Measurements from ENCODE around the gene DPYD.

Gene DPYD

GRCh38 chr1:97837161-97837560, 83.7 kb downstream of the DPYD start:
- DNase-seq (ENCODE audit: low spot score), result no peak

- no peak for DNase-seq (ENCODE audit: low spot score)
Observed at GRCh38 chr1:97834899-97835298, 85.9 kb downstream of the DPYD start.

DNA sequence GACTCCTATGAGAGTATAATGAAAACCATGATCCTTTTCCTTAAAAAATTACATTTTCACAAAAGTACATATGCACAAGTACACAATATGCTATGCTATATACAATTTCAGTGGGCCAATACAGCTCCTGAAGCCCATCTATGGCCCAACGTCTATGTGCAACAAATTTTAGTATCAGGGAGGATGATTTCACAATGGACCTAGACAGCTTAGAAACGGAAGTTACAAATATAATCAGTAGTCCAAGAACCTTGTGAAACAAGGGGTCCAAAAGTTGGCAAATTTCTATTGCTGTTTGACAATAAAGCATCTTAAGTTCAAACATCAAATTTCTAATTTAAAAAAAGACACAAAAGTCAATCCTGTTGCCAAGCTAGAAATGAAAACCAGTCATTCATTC, 87.0 kb downstream of the DPYD start:
- DNase-seq (ENCODE audit: low spot score), result no peak

GRCh38 chr1:97832481-97832880, 88.4 kb downstream of the DPYD start:
- no peak for DNase-seq (ENCODE audit: low spot score)

DNA sequence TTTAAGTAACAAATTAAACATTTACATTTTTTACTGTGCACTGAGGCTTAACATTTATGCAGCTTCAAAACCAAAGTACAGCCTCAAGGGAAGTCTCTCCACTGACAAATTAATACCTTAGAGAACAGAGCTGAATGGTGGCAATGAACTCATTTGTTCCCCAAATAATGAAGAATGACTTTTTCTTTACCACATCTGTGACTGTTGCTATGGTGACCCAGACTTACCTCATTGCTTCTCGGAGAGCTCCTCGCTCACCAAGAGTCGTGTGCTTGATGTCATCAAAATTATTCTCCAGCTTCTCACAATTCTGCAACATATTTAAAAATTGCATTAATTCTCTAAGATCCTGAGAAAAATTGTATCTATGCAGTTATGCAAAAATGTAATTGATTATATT, 92.9 kb downstream of the DPYD start:
- DNase-seq (ENCODE audit: low spot score), result no peak

- no peak for DNase-seq (ENCODE audit: low spot score)
Observed at GRCh38 chr1:97826820-97827219, 94.0 kb downstream of the DPYD start.

DNA sequence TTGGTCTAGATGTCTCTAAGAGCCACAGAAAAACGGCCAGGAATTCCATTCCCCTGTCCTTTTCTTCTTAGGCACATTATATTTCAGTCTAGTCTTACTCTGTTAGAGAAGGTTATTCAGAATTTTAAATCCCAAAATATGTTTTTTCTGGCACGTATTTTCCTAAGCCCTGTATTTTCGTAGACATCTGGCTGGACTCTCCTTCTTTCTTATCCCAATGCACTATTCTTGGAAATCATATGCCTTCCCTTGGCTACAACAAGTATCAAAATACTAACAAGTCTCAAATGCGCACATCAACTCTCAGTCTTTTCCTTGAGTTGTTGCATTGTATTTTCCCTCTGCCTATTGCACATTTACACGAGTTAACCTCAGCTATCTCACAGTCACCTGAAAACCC, 96.2 kb downstream of the DPYD start:
- no peak for DNase-seq (ENCODE audit: low spot score)

DNA sequence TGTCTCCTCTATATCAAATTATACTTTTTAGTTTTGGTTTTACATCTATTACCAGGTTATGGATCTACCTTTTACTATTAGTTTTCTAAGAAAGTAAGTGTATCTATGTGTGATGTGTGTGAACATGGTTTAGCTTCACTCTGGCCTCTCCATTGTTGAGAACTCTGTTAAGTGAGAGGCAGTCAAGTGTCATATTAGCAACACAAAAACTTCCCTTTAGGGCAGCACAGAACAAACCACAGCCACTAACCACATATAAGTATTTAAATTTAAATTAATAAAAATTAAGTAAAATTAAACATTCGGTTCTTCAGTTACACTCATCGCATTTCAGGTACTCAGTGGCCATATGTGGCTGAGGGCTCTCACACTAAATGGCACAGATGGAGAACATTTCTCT, 96.6 kb downstream of the DPYD start:
- DNase-seq (ENCODE audit: low spot score), result no peak

- no peak for DNase-seq (ENCODE audit: low spot score)
Observed at GRCh38 chr1:97820470-97821188, 100.2 kb downstream of the DPYD start.

DNA sequence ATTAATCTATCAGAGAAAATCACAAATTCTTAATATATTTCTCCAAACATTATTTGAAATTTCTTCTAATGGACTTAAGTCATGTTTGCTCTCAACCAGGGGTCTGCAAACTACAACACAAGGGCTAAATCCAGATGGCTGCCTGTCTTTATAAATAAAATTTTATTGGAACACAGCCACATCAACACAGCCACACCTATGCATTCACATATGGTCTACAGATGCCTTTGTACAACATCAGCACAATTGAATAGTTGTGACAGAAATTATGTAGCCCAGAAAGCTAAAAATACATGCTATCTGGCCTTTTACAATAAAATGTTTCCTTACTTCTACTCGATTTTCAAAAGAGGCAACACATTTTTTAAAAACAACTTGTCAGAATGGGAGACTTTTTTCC, 103.9 kb downstream of the DPYD start:
- no peak for DNase-seq (ENCODE audit: low spot score)

- DNase-seq (ENCODE audit: low spot score), result no peak
Observed at GRCh38 chr1:97814804-97815203, 106.0 kb downstream of the DPYD start.

- DNase-seq (ENCODE audit: low spot score), result no peak
Observed at GRCh38 chr1:97814121-97814520, 106.7 kb downstream of the DPYD start.

GRCh38 chr1:97812076-97812475, 108.8 kb downstream of the DPYD start:
- no peak for DNase-seq (ENCODE audit: low spot score)

DNA sequence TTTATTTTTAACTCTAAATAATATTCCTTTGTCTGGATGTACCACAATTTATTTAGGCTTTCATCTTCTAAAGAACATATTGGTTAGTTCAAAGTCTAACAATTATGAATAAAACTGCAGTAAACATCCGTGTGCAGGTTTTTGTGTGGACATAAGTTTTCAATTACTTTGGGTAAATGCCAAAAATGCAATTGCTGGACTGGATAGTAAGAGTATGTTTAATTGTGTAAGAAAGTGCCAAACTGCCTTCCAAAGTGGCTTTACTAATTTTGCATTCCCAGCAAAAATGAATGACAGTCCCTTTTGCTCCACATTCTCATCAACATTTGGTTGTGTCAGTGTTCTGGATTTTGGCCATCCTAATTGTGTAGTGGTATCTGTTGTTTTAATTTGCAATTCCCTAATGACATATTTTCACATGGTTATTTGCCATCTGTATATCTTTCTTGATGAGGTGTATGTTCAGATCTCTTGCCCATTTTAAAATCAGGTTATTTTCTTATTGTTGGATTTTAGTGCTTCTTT, 113.8 kb downstream of the DPYD start:
- DNase-seq (ENCODE audit: low spot score), result no peak

- peak; percentile 12 for DNase-seq (ENCODE audit: low spot score)
Observed at GRCh38 chr1:97806326-97806725, 114.5 kb downstream of the DPYD start.

DNA sequence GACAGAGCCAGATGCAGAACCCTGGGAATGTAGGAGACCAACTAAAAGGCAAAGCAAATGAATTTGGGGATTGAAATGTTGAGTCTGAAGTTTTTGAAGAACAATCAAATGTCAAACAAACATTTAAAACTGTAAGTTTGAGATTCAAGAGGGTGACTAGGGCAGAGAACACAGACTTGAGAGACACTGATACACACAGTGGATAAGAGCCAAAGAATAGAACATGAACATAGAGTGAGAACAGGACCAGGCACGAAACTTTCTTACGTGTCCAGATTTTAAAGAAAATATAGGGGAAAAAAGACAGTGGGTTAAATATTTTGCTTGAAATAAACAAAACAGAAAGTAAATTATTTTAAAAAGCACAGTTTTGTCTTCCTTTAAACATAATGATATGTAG, 115.7 kb downstream of the DPYD start:
- no peak for DNase-seq (ENCODE audit: low spot score)

DNA sequence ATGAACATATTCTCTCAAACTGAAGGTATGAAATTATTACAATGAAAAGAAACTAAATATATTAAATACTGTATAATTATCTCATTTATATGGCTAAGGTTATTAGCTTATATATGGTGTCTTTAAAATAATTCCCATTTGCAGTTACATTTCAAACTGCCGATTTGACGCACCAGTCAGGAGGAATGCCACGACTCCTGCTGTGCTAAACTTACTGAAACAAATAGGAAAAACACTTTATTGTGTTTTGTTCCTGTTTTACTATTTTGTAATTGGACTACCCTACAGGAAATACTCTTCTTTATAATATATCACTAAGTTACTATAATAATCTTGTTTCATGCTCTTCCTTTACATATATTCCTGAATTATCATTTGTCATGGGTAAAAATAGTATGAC, 117.8 kb downstream of the DPYD start:
- no peak for DNase-seq (ENCODE audit: low spot score)

GRCh38 chr1:97802011-97802410, 118.8 kb downstream of the DPYD start:
- no peak for DNase-seq (ENCODE audit: low spot score)

DNA sequence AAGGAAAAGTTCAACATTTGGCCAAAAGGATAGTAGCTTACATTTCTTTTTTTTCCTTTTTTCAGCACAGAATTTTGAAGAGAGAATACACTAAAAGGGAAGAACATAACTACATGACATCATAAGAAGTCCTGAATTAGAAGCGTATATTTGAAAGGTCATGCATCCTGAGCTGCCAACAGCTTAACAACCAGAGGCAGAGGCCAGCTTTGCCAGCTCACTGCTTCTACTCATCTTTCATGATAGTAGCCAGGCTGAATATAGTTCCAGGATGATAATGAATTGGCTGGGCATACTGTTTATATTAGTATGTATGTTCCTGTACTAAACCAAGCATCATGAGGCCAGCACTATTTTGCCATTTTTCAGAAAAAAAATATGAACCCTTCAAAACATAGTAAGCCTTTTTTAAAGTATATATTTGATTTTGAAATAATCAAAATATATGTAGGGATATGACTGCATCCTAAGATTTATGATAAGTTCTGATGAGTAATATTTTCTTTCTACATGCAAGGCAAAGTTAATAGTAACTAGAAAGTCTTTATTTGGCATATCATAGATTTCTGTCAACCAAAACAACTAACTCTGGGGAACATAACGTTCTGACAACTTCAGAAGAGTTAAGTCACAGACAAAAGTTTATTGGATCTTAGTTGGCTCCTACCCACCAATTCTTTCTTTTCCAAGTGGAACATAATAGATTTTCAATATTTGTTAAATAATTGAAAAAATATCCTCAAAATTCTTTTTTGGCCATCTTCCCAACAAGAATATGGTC, 123.2 kb downstream of the DPYD start:
- no peak for DNase-seq (ENCODE audit: low spot score)

DNA sequence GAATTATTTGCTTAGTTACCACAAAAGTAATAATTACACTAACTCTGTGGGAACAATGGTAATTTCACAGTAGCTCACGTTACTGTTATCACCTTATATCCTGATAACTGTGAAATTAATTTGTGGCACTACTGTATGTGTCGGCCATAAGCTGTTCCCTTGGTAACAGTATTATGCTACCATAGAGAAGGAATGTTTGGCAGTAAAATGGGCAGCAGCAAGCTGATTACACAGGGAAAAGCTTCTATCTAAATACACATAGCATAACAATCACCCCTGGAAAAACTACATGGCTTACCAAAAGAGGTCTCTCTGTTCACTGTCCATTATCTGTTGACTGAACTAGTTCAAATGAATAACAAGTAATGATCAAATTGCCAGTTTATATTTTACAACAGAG, 124.1 kb downstream of the DPYD start:
- DNase-seq (ENCODE audit: low spot score), result no peak

- no peak for DNase-seq (ENCODE audit: low spot score)
Observed at GRCh38 chr1:97792655-97793054, 128.2 kb downstream of the DPYD start.

DNA sequence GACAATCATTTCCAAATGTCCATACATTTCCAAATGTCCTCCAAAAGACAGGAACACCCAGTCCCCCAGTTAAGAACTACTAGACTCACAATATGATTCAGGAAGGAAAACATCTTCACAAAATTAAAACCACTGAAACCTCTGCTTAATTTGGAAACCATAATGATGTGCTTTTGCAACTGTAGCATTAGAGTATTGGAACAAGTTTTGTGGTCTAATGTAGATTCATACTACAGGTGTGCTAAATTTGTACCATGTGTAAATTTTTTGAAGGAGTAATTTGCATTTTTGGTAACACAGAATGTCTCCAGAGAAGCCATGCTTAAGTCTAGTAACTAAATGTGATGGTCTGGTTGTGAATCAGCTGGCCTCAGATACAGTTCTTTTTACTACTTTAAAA, 129.6 kb downstream of the DPYD start:
- DNase-seq (ENCODE audit: low spot score), result no peak

GRCh38 chr1:97787231-97787630, 133.6 kb downstream of the DPYD start:
- no peak for DNase-seq (ENCODE audit: low spot score)

DNA sequence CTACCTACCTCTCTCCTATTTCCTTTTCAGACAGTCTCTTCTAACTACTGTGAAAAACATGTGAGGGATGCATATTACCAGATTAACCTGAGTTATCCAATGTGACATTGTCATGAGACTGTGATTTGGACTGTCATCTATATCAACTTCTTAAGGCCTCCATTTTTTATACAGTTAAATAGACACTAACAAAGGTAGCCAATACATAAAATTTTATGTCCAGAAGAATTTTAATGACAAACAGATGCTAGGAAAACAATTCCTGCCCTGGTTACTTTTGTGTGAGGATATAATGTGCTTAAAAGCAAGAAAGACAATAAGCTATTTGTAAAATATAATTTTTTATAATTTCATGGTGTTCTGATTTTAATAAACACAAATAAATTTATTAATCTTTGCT, 136.2 kb downstream of the DPYD start:
- DNase-seq (ENCODE audit: low spot score), result no peak
